D721Med (cell line): Measurements from ENCODE around the gene SAMHD1.
"Not testable (repeated sequence)": the region's sequence is repeated elsewhere in the genome, so short reads cannot be mapped to it uniquely, and the experiment has no call there.

Experiments used
- DNase-seq: peaks from one replicate; pipeline ENCODE4 v3.0.0; 2011; ENCODE audit warnings: low spot score; ENCODE audit not compliant: insufficient read length
- FAIRE-seq: peaks from 2 replicates; lab custom pipeline; 2011; peaks lifted over from hg19 to GRCh38; lab: Jason Lieb, UNC
- CTCF ChIP-seq: IDR thresholded peaks from 2 replicates; pipeline ENCODE4 v1.5.1; 2012; ENCODE audit warnings: mild to moderate bottlenecking, control low read depth; ENCODE audit not compliant: insufficient read depth; ENCODE audit errors: missing control alignments

The SAMHD1 gene

GRCh38 chr20:36849333-36850065 lies 102.0 kb downstream of the SAMHD1 start:
- no peak for TF ChIP-seq CTCF
- DNase-seq (no peak), FAIRE-seq (no peak)

DNA sequence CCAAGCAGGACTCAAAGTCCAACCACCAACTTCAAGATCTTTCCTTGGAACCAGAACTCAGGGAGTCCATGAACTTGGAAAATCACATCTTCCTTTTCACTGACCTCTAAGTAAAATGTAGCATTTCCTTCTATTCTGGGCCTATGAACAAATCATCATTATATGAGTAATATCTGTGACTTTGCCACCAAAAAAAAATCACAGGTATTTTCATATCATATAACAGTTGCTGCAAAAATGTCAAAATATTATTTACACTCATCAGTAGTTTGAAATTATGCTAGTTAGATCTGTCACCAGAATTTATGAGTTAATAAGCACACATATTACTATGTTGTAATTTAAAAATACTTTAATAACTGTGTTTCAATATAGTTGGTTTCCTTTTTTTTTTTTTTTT lies 102.8 kb downstream of the SAMHD1 start:
- DNase-seq = no peak
- FAIRE-seq = no peak
- no peak for TF ChIP-seq CTCF

DNA sequence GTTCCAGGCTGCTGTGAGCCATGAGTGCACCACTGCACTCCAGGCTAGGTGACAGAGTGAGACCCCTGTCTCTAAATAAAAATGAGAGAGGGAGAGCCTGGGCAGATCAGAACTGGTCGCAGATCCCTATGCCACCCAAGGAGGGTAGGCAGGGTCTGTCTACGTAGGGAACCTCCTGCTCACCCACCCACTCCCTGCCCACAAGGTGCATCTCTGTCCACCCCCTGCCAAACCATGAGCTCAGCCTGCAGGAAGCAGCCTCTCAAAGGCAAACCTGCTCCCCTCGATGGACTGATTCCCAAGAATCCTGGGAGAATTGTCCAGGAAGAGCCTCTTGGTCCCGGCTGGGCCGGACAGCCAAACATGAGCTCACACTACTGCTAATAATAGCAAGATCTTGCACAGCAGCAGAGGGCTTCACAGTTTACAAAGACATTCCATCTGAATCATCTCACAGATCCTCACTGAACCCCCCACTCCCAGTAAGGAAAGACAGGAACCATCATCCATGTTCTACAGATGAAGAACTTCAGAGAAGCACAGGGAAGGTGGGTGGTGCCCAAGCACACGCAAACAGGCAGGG lies 103.3 kb downstream of the SAMHD1 start:
- no peak for DNase-seq
- no peak for FAIRE-seq

GRCh38 chr20:36847710-36848040 lies 103.8 kb downstream of the SAMHD1 start:
- TF ChIP-seq CTCF = no peak
- no peak for FAIRE-seq
- DNase-seq = no peak

More for the DNA sequence above, 103.3 kb downstream of the SAMHD1 start:
- TF ChIP-seq CTCF = no peak

DNA sequence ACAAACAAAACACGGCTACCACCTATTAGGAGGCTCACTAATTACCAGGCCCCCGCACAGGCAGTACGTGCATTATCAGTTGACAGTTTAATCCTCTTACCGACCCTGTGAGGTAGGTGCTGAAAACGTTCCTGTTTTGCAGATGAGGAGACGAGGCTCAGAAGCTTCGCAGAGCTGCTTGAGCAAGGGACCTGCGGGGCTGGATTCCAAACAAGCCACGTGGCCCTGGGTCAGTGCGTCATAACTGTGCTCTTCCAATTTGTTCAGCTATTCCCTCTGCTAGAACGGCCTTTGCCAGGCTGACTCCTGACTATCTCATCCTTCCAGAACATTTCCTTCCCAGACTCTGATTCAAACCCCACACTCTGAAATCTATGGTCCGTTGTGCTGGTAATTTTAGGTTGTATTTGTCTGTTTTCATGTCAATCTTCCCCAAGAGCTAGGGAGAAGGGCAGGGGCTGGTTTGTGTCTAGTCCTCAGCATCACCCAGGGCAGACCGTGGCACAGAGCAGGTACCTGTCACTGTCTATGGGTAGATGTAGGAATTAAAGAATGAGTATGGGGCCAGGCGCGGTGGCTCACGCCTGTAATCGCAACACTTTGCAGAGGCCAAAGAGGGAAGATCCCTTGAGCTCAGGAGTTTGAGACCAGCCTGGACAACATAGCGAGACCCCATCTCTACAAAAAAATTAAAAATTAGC lies 104.3 kb downstream of the SAMHD1 start:
- TF ChIP-seq CTCF = no peak
- DNase-seq (peak; percentile 67), FAIRE-seq (no peak)

- no peak for TF ChIP-seq CTCF
- DNase-seq (no peak), FAIRE-seq (no peak)
Measured at GRCh38 chr20:36845288-36845971, 106.1 kb downstream of the SAMHD1 start.

GRCh38 chr20:36841030-36841429 lies 110.5 kb downstream of the SAMHD1 start:
- not testable (repeated sequence) for DNase-seq, FAIRE-seq
